Hepatocyte (in vitro differentiated cells): ENCODE results near the gene TRAPPC11. TPM values are rescaled to one million over a fixed set of nuclear protein-coding genes. Genes with fewer than 3 reads are reported as not detected.

Source experiments
- DNase-seq: peaks from one replicate; pipeline ENCODE4 v3.0.0-alpha.2; 2016; ENCODE audit warnings: low spot score
- H2AFZ ChIP-seq: fragments of 200-600 bp; sonication (generic); 2 replicates; pipeline ENCODE4 v1.6.0; 2016; ENCODE audit warnings: antibody characterized with exemption, mild to moderate bottlenecking
- H3K27ac ChIP-seq: fragments of 200-600 bp; sonication (generic); 2 replicates; pipeline ENCODE4 v1.5.1; 2016; ENCODE audit warnings: mild to moderate bottlenecking
- H3K27me3 ChIP-seq: fragments of 200-600 bp; sonication (generic); 2 replicates; pipeline ENCODE4 v1.6.1; 2016
- H3K36me3 ChIP-seq: fragments of 200-600 bp; sonication (generic); replicated peaks from 2 replicates; pipeline ENCODE4 v1.5.1; 2016; ENCODE audit warnings: low read depth; ENCODE audit not compliant: insufficient read depth
- H3K4me1 ChIP-seq: fragments of 200-600 bp; sonication (generic); 2 replicates; pipeline ENCODE4 v1.5.1; 2016; ENCODE audit warnings: mild to moderate bottlenecking, moderate library complexity; ENCODE audit not compliant: insufficient read depth
- H3K4me2 ChIP-seq: fragments of 200-600 bp; sonication (generic); 2 replicates; pipeline ENCODE4 v1.6.0; 2016
- H3K4me3 ChIP-seq: fragments of 200-600 bp; sonication (generic); 2 replicates; pipeline ENCODE4 v1.5.1; 2016; ENCODE audit warnings: mild to moderate bottlenecking
- H3K79me2 ChIP-seq: fragments of 200-600 bp; sonication (generic); 2 replicates; pipeline ENCODE4 v1.6.0; 2017; ENCODE audit warnings: mild to moderate bottlenecking
- H3K9me2 ChIP-seq: fragments of 200-600 bp; sonication (generic); replicated peaks from 2 replicates; pipeline ENCODE4 v1.6.0; 2017; ENCODE audit warnings: mild to moderate bottlenecking; ENCODE audit not compliant: insufficient read depth
- H3K9me3 ChIP-seq: fragments of 200-600 bp; sonication (generic); 2 replicates; pipeline ENCODE4 v1.5.1; 2016; ENCODE audit warnings: low read depth, mild to moderate bottlenecking
- H4K20me1 ChIP-seq: fragments of 200-600 bp; sonication (generic); 2 replicates; pipeline ENCODE4 v1.6.0; 2016; ENCODE audit warnings: mild to moderate bottlenecking; ENCODE audit not compliant: insufficient read depth, poor library complexity, severe bottlenecking
- CTCF ChIP-seq: fragments of 200-600 bp; sonication (generic); IDR thresholded peaks from 2 replicates; pipeline ENCODE4 v1.5.1; 2016; ENCODE audit warnings: antibody characterized with exemption, mild to moderate bottlenecking; ENCODE audit not compliant: poor library complexity
- EZH2 ChIP-seq: fragments of 200-600 bp; sonication (generic); IDR thresholded peaks from 2 replicates; pipeline ENCODE4 v1.6.1; 2016; ENCODE audit warnings: antibody characterized with exemption, mild to moderate bottlenecking, borderline replicate concordance
- EZH2phosphoT487 ChIP-seq: fragments of 200-600 bp; sonication (generic); IDR thresholded peaks from one replicate; pipeline ENCODE4 v1.6.1; 2018; ENCODE audit warnings: antibody characterized with exemption, mild to moderate bottlenecking, low read depth, moderate library complexity; ENCODE audit not compliant: unreplicated experiment, severe bottlenecking
- WGBS: methylation state at CpG from one replicate; pipeline ENCODE4 v1.1.6; 2016; ENCODE audit warnings: low lambda C conversion rate; ENCODE audit errors: missing lambda C conversion rate; 5-methylcytosine and 5-hydroxymethylcytosine counted together
- polyA plus RNA-seq: library from polyadenylated mRNA; unstranded; fragments of >200 nt; fragmentation: Nextera tagmentation; extraction: Ambion mirVana; gene quantifications from 2 replicates; pipeline ENCODE4 v1.2.1, GENCODE V29; 2016
- total RNA-seq: library from RNA; depleted of rRNA; stranded (reverse); fragments of >200 nt; gene quantifications from 2 replicates; pipeline ENCODE4 v1.2.3, GENCODE V29; 2014

The TRAPPC11 gene
- total and polyA plus RNA-seq, 2 experiments from 2014 or later: 13.8 to 29.0 TPM

- no peak overlapping the region for H3K4me3 ChIP-seq
- no peaks in the 10 kb centered on the region for H3K4me1 ChIP-seq
- H3K9me3 ChIP-seq: no peaks in the 10 kb centered on the region
- H3K36me3 ChIP-seq: no peaks in the 10 kb centered on the region
- H2AFZ ChIP-seq: no peak overlapping the region
- no peaks in the 10 kb centered on the region for H3K27me3 ChIP-seq
- TF ChIP-seq CTCF (no peak), EZH2phosphoT487 (no peak), EZH2 (no peak)
- H3K9me2 ChIP-seq: no peaks in the 10 kb centered on the region
- H3K4me2 ChIP-seq: no peak overlapping the region
- H4K20me1 ChIP-seq: no peaks in the 10 kb centered on the region
- DNase-seq: no peak
- H3K79me2 ChIP-seq: no peaks in the 10 kb centered on the region
- no peak overlapping the region for H3K27ac ChIP-seq
These were observed 31.9 kb downstream of the TRAPPC11 start for GRCh38 chr4:183691006-183691405.

GRCh38 chr4:183691897-183692296 lies 32.8 kb downstream of the TRAPPC11 start:
- H3K36me3 ChIP-seq: no peaks in the 10 kb centered on the region

GRCh38 chr4:183698909-183699308 lies 39.8 kb downstream of the TRAPPC11 start:
- H3K27me3 ChIP-seq: no peaks in the 10 kb centered on the region
- H3K9me2 ChIP-seq: no peaks in the 10 kb centered on the region
- H3K36me3 ChIP-seq: peaks cover 4% of the 10 kb centered on the region
- H3K79me2 ChIP-seq: no peaks in the 10 kb centered on the region
- no peaks in the 10 kb centered on the region for H3K4me1 ChIP-seq
- no peaks in the 10 kb centered on the region for H4K20me1 ChIP-seq
- H3K4me2 ChIP-seq: no peak overlapping the region
- H3K9me3 ChIP-seq: no peaks in the 10 kb centered on the region
- no peak for DNase-seq
- no peak overlapping the region for H3K27ac ChIP-seq
- no peak overlapping the region for H3K4me3 ChIP-seq
- no peak overlapping the region for H2AFZ ChIP-seq
- no peak for TF ChIP-seq EZH2phosphoT487
- no peak for TF ChIP-seq EZH2
- no peak for TF ChIP-seq CTCF

More at GRCh38 chr4:183691897-183692296, 32.8 kb downstream of the TRAPPC11 start:
- no peak overlapping the region for H3K4me2 ChIP-seq
- H3K27ac ChIP-seq: no peak overlapping the region
- no peaks in the 10 kb centered on the region for H3K9me3 ChIP-seq
- no peaks in the 10 kb centered on the region for H3K27me3 ChIP-seq
- DNase-seq: no peak
- no peak overlapping the region for H2AFZ ChIP-seq
- no peaks in the 10 kb centered on the region for H3K9me2 ChIP-seq
- no peaks in the 10 kb centered on the region for H3K79me2 ChIP-seq
- no peaks in the 10 kb centered on the region for H4K20me1 ChIP-seq
- TF ChIP-seq EZH2phosphoT487 (no peak), CTCF (no peak), EZH2 (no peak)
- H3K4me1 ChIP-seq: no peaks in the 10 kb centered on the region
- no peak overlapping the region for H3K4me3 ChIP-seq

- peaks cover 4% of the 10 kb centered on the region for H3K36me3 ChIP-seq
- 92% methylated on average over 4 of the region's 4 CpGs for WGBS
These were observed 41.3 kb downstream of the TRAPPC11 start for GRCh38 chr4:183700407-183700806.

More at GRCh38 chr4:183700407-183700806, 41.3 kb downstream of the TRAPPC11 start:
- Histone ChIP-seq H3K9me2 (no peaks in the 10 kb centered on the region), H4K20me1 (no peaks in the 10 kb centered on the region), H3K27me3 (no peaks in the 10 kb centered on the region), H3K79me2 (no peaks in the 10 kb centered on the region), H3K4me1 (no peaks in the 10 kb centered on the region), H3K9me3 (no peaks in the 10 kb centered on the region), H3K4me3 (no peak overlapping the region), H3K4me2 (no peak overlapping the region), H3K27ac (no peak overlapping the region), H2AFZ (no peak overlapping the region)
- DNase-seq: no peak
- no peak for TF ChIP-seq CTCF
- TF ChIP-seq EZH2: no peak
- no peak for TF ChIP-seq EZH2phosphoT487
